ENCODE data around the gene PGA3. TPM values are rescaled to one million over a fixed set of nuclear protein-coding genes. Genes with fewer than 3 reads are reported as not detected.
"Not testable (repeated sequence)": the region's sequence is repeated elsewhere in the genome, so short reads cannot be mapped to it uniquely, and the experiment has no call there.

The PGA3 gene
- total RNA-seq, 2 experiments from 2014 or later: not detected

- not testable (repeated sequence) for BruUV-seq (replicated peaks)
Measured at GRCh38 chr11:61218306-61218705, 15.0 kb downstream of the PGA3 start.

GRCh38 chr11:61219016-61219415 lies 15.7 kb downstream of the PGA3 start:
- H3K4me2 ChIP-seq (ENCODE audit: low read length); CTCF ChIA-PET (ENCODE audit: unreplicated experiment); H3K79me2 ChIP-seq (ENCODE audit: insufficient read depth, low read depth, low read length); DNase-seq (ENCODE audit: low spot score); H3K36me3 ChIP-seq (ENCODE audit: insufficient read depth, low read length); H2AFZ ChIP-seq (ENCODE audit: low read length); intact Hi-C loops (cut with micrococcal nuclease; ENCODE audit: unreplicated experiment); POLR2A ChIA-PET; H4K20me1 ChIP-seq (ENCODE audit: insufficient read depth, low read length); H3K4me3 ChIP-seq (ENCODE audit: low read depth, low read length, poor library complexity, severe bottlenecking); H3K9me2 ChIP-seq (ENCODE audit: insufficient read depth, low read length); H3K4me1 ChIP-seq (ENCODE audit: insufficient read depth, low read length, poor library complexity, severe bottlenecking); H3K9me3 ChIP-seq (ENCODE audit: low read length); H3K27ac ChIP-seq (ENCODE audit: low read depth, low read length, poor library complexity, severe bottlenecking); BruUV-seq (replicated peaks): not testable (repeated sequence)

More at GRCh38 chr11:61218306-61218705, 15.0 kb downstream of the PGA3 start:
- H3K9me2 ChIP-seq (ENCODE audit: insufficient read depth, low read length); H3K27ac ChIP-seq (ENCODE audit: low read depth, low read length, poor library complexity, severe bottlenecking); H3K4me3 ChIP-seq (ENCODE audit: low read depth, low read length, poor library complexity, severe bottlenecking); intact Hi-C loops (cut with micrococcal nuclease; ENCODE audit: unreplicated experiment); H3K4me2 ChIP-seq (ENCODE audit: low read length); H4K20me1 ChIP-seq (ENCODE audit: insufficient read depth, low read length); CTCF ChIA-PET (ENCODE audit: unreplicated experiment); H3K4me1 ChIP-seq (ENCODE audit: insufficient read depth, low read length, poor library complexity, severe bottlenecking); H2AFZ ChIP-seq (ENCODE audit: low read length); DNase-seq (ENCODE audit: low spot score); H3K79me2 ChIP-seq (ENCODE audit: insufficient read depth, low read depth, low read length); POLR2A ChIA-PET; H3K36me3 ChIP-seq (ENCODE audit: insufficient read depth, low read length); H3K9me3 ChIP-seq (ENCODE audit: low read length): not testable (repeated sequence)

- H3K36me3 ChIP-seq (ENCODE audit: insufficient read depth, low read length); DNase-seq (ENCODE audit: low spot score); H3K4me1 ChIP-seq (ENCODE audit: insufficient read depth, low read length, poor library complexity, severe bottlenecking); BruUV-seq (replicated peaks); H3K4me2 ChIP-seq (ENCODE audit: low read length); intact Hi-C loops (cut with micrococcal nuclease; ENCODE audit: unreplicated experiment); H3K27ac ChIP-seq (ENCODE audit: low read depth, low read length, poor library complexity, severe bottlenecking); H3K4me3 ChIP-seq (ENCODE audit: low read depth, low read length, poor library complexity, severe bottlenecking); H4K20me1 ChIP-seq (ENCODE audit: insufficient read depth, low read length); CTCF ChIA-PET (ENCODE audit: unreplicated experiment); POLR2A ChIA-PET; H3K9me2 ChIP-seq (ENCODE audit: insufficient read depth, low read length); H2AFZ ChIP-seq (ENCODE audit: low read length); H3K9me3 ChIP-seq (ENCODE audit: low read length); H3K79me2 ChIP-seq (ENCODE audit: insufficient read depth, low read depth, low read length): not testable (repeated sequence)
Measured at GRCh38 chr11:61222047-61222446, 18.7 kb downstream of the PGA3 start, which contains the start of gene PGA4. TSS of gene PGA4 (plus strand) at chr11:61222347. CDS start at chr11:61222401, 54 bp downstream.

GRCh38 chr11:61222692-61223091 lies 19.4 kb downstream of the PGA3 start:
- H3K4me3 ChIP-seq (ENCODE audit: low read depth, low read length, poor library complexity, severe bottlenecking); H4K20me1 ChIP-seq (ENCODE audit: insufficient read depth, low read length); H2AFZ ChIP-seq (ENCODE audit: low read length); H3K4me1 ChIP-seq (ENCODE audit: insufficient read depth, low read length, poor library complexity, severe bottlenecking); H3K79me2 ChIP-seq (ENCODE audit: insufficient read depth, low read depth, low read length); H3K27ac ChIP-seq (ENCODE audit: low read depth, low read length, poor library complexity, severe bottlenecking); H3K4me2 ChIP-seq (ENCODE audit: low read length); BruUV-seq (replicated peaks); DNase-seq (ENCODE audit: low spot score); H3K9me3 ChIP-seq (ENCODE audit: low read length); CTCF ChIA-PET (ENCODE audit: unreplicated experiment); H3K36me3 ChIP-seq (ENCODE audit: insufficient read depth, low read length); POLR2A ChIA-PET; H3K9me2 ChIP-seq (ENCODE audit: insufficient read depth, low read length); intact Hi-C loops (cut with micrococcal nuclease; ENCODE audit: unreplicated experiment): not testable (repeated sequence)

GRCh38 chr11:61226457-61227137 lies 23.3 kb downstream of the PGA3 start:
- H3K79me2 ChIP-seq (ENCODE audit: insufficient read depth, low read depth, low read length); intact Hi-C loops (cut with micrococcal nuclease; ENCODE audit: unreplicated experiment); H3K4me1 ChIP-seq (ENCODE audit: insufficient read depth, low read length, poor library complexity, severe bottlenecking); POLR2A ChIA-PET; DNase-seq (ENCODE audit: low spot score); H4K20me1 ChIP-seq (ENCODE audit: insufficient read depth, low read length); CTCF ChIA-PET (ENCODE audit: unreplicated experiment); H3K4me2 ChIP-seq (ENCODE audit: low read length); H3K9me3 ChIP-seq (ENCODE audit: low read length); H3K36me3 ChIP-seq (ENCODE audit: insufficient read depth, low read length); H3K9me2 ChIP-seq (ENCODE audit: insufficient read depth, low read length); H2AFZ ChIP-seq (ENCODE audit: low read length); BruUV-seq (replicated peaks); H3K4me3 ChIP-seq (ENCODE audit: low read depth, low read length, poor library complexity, severe bottlenecking); H3K27ac ChIP-seq (ENCODE audit: low read depth, low read length, poor library complexity, severe bottlenecking): not testable (repeated sequence)

- not testable (repeated sequence) for H3K36me3 ChIP-seq (ENCODE audit: insufficient read depth, low read length); H3K4me1 ChIP-seq (ENCODE audit: insufficient read depth, low read length, poor library complexity, severe bottlenecking)
Measured at GRCh38 chr11:61229458-61229857, 26.1 kb downstream of the PGA3 start.

More at GRCh38 chr11:61229458-61229857, 26.1 kb downstream of the PGA3 start:
- BruUV-seq (replicated peaks); DNase-seq (ENCODE audit: low spot score); H3K27ac ChIP-seq (ENCODE audit: low read depth, low read length, poor library complexity, severe bottlenecking); CTCF ChIA-PET (ENCODE audit: unreplicated experiment); H3K79me2 ChIP-seq (ENCODE audit: insufficient read depth, low read depth, low read length); H3K4me3 ChIP-seq (ENCODE audit: low read depth, low read length, poor library complexity, severe bottlenecking); H3K9me3 ChIP-seq (ENCODE audit: low read length); H3K4me2 ChIP-seq (ENCODE audit: low read length); H3K9me2 ChIP-seq (ENCODE audit: insufficient read depth, low read length); POLR2A ChIA-PET; intact Hi-C loops (cut with micrococcal nuclease; ENCODE audit: unreplicated experiment); H4K20me1 ChIP-seq (ENCODE audit: insufficient read depth, low read length); H2AFZ ChIP-seq (ENCODE audit: low read length): not testable (repeated sequence)

Data from OCI-LY7 (cell line).